AG04449 (cell line): Measurements from ENCODE around the gene AP2A2.

ENCODE experiments used
- CTCF ChIA-PET: fragments of 350-600 bp; formaldehyde crosslinking; extraction: SDS; loops from one replicate; lab custom pipeline; 2021; ENCODE audit warnings: antibody characterized with exemption; lab: Yijun Ruan, JAX
- POLR2A ChIA-PET: fragments of 400-600, 350-600 bp; formaldehyde crosslinking; extraction: SDS; loops from one replicate; lab custom pipeline; 2020; ENCODE audit warnings: antibody characterized with exemption, inconsistent platforms; lab: Yijun Ruan, JAX
- DNase-seq: peaks from one replicate; pipeline ENCODE4 v3.0.0-alpha.2; 2010; ENCODE audit warnings: low read depth, low spot score
- H3K4me3 ChIP-seq: 2 replicates; pipeline ENCODE4 v1.5.1; 2011; ENCODE audit warnings: low read depth, mild to moderate bottlenecking, control low read depth, low read length
- CTCF ChIP-seq: IDR thresholded peaks from one replicate; pipeline ENCODE4 v1.5.1; 2011; ENCODE audit warnings: mild to moderate bottlenecking, moderate library complexity, low read length, control low read depth, inconsistent platforms; ENCODE audit not compliant: insufficient read depth; ENCODE audit errors: missing control alignments

AP2A2 gene

GRCh38 chr11:1022908-1023810 is 97.5 kb downstream of the AP2A2 start:
- TF ChIP-seq CTCF: no peak
- no peak for DNase-seq
- ChIA-PET CTCF (no interaction called here), POLR2A (no interaction called here)
- no peak overlapping the region for H3K4me3 ChIP-seq

GRCh38 chr11:1023811-1024596 is 98.3 kb downstream of the AP2A2 start:
- POLR2A ChIA-PET: no interaction called here
- CTCF ChIA-PET: no interaction called here
- no peak overlapping the region for H3K4me3 ChIP-seq
- DNase-seq: no peak
- no peak for TF ChIP-seq CTCF

- POLR2A ChIA-PET: no interaction called here
- CTCF ChIA-PET: no interaction called here
- DNase-seq: no peak
- TF ChIP-seq CTCF: no peak
- H3K4me3 ChIP-seq: no peak overlapping the region
Measured at GRCh38 chr11:1024597-1025409, 99.1 kb downstream of the AP2A2 start.

GRCh38 chr11:1025410-1026162 is 99.9 kb downstream of the AP2A2 start:
- ChIA-PET CTCF (interaction anchor here (1.4 kb wide), 1 partner anchor 25 kb away, joined by 3 read pairs; no protein-coding TSS in a partner anchor), POLR2A (no interaction called here)
- DNase-seq: no peak
- no peak for TF ChIP-seq CTCF
- no peak overlapping the region for H3K4me3 ChIP-seq

GRCh38 chr11:1026163-1026450 is 100.4 kb downstream of the AP2A2 start:
- no peak for DNase-seq
- CTCF ChIA-PET: interaction anchor here (1.4 kb wide), 1 partner anchor 25 kb away, joined by 3 read pairs; no protein-coding TSS in a partner anchor
- no peak overlapping the region for H3K4me3 ChIP-seq
- no peak for TF ChIP-seq CTCF
- POLR2A ChIA-PET: interaction anchor here (0.9 kb wide), 1 partner anchor 10 kb away, joined by 5 read pairs; no protein-coding TSS in a partner anchor
